PFSK-1 (cell line): ENCODE results near the gene HS1BP3.

Experiments used
- FOXP2 ChIP-seq: optimal IDR thresholded peaks from 2 replicates; pipeline ENCODE3; 2011; ENCODE audit warnings: borderline replicate concordance, control low read depth, inconsistent platforms; ENCODE audit not compliant: insufficient read depth; ENCODE audit errors: extremely low read length, extremely low read depth
- POLR2AphosphoS5 ChIP-seq: IDR thresholded peaks from 2 replicates; pipeline ENCODE4 v1.6.1; 2012; ENCODE audit warnings: low read depth, mild to moderate bottlenecking, control low read depth, low read length, moderate library complexity
- REST ChIP-seq, 2 experiments: IDR thresholded peaks; 2 replicates each; pipeline versions ENCODE4 v1.6.1 to v1.8.0; 2011 to 2012; ENCODE audit warnings: low read depth in 2 of 2, low read length in 2 of 2, control low read depth in 1 of 2, inconsistent platforms in 1 of 2, mild to moderate bottlenecking in 1 of 2, moderate library complexity in 1 of 2; ENCODE audit not compliant: insufficient read depth in 1 of 2
- SIN3A ChIP-seq: IDR thresholded peaks from 2 replicates; pipeline ENCODE4 v1.6.1; 2012; ENCODE audit warnings: mild to moderate bottlenecking, low read length, moderate library complexity, borderline replicate concordance; ENCODE audit not compliant: insufficient read depth
- TAF1 ChIP-seq: IDR thresholded peaks from 2 replicates; pipeline ENCODE4 v1.6.1; 2012; ENCODE audit warnings: low read length, control low read depth, borderline replicate concordance; ENCODE audit not compliant: insufficient read depth

The HS1BP3 gene

GRCh38 chr2:20596973-20597859 is 53.7 kb downstream of the HS1BP3 start:
- no peak for TF ChIP-seq SIN3A
- TF ChIP-seq TAF1 = no peak

GRCh38 chr2:20596193-20596972 is 54.5 kb downstream of the HS1BP3 start:
- TF ChIP-seq FOXP2 (no peak), SIN3A (no peak), POLR2AphosphoS5 (no peak), REST (IDR thresholded peaks at IDR 0.05; ENCODE audit: insufficient read depth in 1 of 2, low read depth in 2 of 2, low read length in 2 of 2) (no peak), TAF1 (no peak)

GRCh38 chr2:20595439-20596192 is 55.3 kb downstream of the HS1BP3 start:
- TF ChIP-seq FOXP2 (no peak), POLR2AphosphoS5 (no peak), SIN3A (no peak), REST (IDR thresholded peaks at IDR 0.05; ENCODE audit: insufficient read depth in 1 of 2, low read depth in 2 of 2, low read length in 2 of 2) (0 out of 4 replicates have a peak, but pooled peaks of 1 of the 2 experiments have one; percentile 23), TAF1 (no peak)

- TF ChIP-seq FOXP2 (no peak), SIN3A (no peak), POLR2AphosphoS5 (no peak), REST (IDR thresholded peaks at IDR 0.05; ENCODE audit: insufficient read depth in 1 of 2, low read depth in 2 of 2, low read length in 2 of 2) (no peak), TAF1 (no peak)
These were observed 55.9 kb downstream of the HS1BP3 start for GRCh38 chr2:20594957-20595356.

GRCh38 chr2:20594048-20594750 is 56.7 kb downstream of the HS1BP3 start:
- TF ChIP-seq REST (IDR thresholded peaks at IDR 0.05; ENCODE audit: insufficient read depth in 1 of 2, low read depth in 2 of 2, low read length in 2 of 2) (no peak), FOXP2 (no peak), SIN3A (no peak), TAF1 (no peak), POLR2AphosphoS5 (no peak)
